ENCODE results near the gene FAM3D.

FAM3D gene

GRCh38 chr3:58620421-58620820 lies 46.2 kb downstream of the FAM3D start:
- TF ChIP-seq ZFX (IDR thresholded peaks at IDR 0.05) (no peak), CTCF (conservative IDR thresholded peaks at IDR 0.05) (no peak)

GRCh38 chr3:58617338-58617761 lies 49.2 kb downstream of the FAM3D start:
- H3K27ac ChIP-seq = no peak overlapping the region
- no peak for TF ChIP-seq CTCF (conservative IDR thresholded peaks at IDR 0.05)
- TF ChIP-seq ZFX (IDR thresholded peaks at IDR 0.05) = no peak

More at GRCh38 chr3:58620421-58620820, 46.2 kb downstream of the FAM3D start:
- H3K27ac ChIP-seq = no peak overlapping the region

GRCh38 chr3:58613236-58614132 lies 53.1 kb downstream of the FAM3D start:
- no peak for TF ChIP-seq CTCF (conservative IDR thresholded peaks at IDR 0.05)
- H3K27ac ChIP-seq = no peak overlapping the region

- H3K27ac ChIP-seq = no peak overlapping the region
- TF ChIP-seq CTCF (conservative IDR thresholded peaks at IDR 0.05) (no peak), ZFX (IDR thresholded peaks at IDR 0.05) (no peak)
Observed at GRCh38 chr3:58612830-58613229, 53.7 kb downstream of the FAM3D start.

- no peak for TF ChIP-seq CTCF (conservative IDR thresholded peaks at IDR 0.05)
- no peak for TF ChIP-seq ZFX (IDR thresholded peaks at IDR 0.05)
Observed at GRCh38 chr3:58609990-58610389, 56.6 kb downstream of the FAM3D start.

GRCh38 chr3:58608648-58609047 lies 57.9 kb downstream of the FAM3D start:
- H3K27ac ChIP-seq = no peak overlapping the region
- TF ChIP-seq ZFX (IDR thresholded peaks at IDR 0.05) = no peak
- no peak for TF ChIP-seq CTCF (conservative IDR thresholded peaks at IDR 0.05)

More at GRCh38 chr3:58609990-58610389, 56.6 kb downstream of the FAM3D start:
- no peak overlapping the region for H3K27ac ChIP-seq

- TF ChIP-seq CTCF (conservative IDR thresholded peaks at IDR 0.05) (no peak), ZFX (IDR thresholded peaks at IDR 0.05) (no peak)
- H3K27ac ChIP-seq = no peak overlapping the region
Observed at GRCh38 chr3:58607816-58608215, 58.8 kb downstream of the FAM3D start.
